Measurements from ENCODE around the gene PIBF1.
"Not testable (repeated sequence)": the region's sequence is repeated elsewhere in the genome, so short reads cannot be mapped to it uniquely, and the experiment has no call there.

The PIBF1 gene

GRCh38 chr13:72798817-72799216, 16.9 kb downstream of the PIBF1 start:
- Histone ChIP-seq H3K4me2 (ENCODE audit: low read length) (no peak overlapping the region), H3K4me1 (no peaks in the 10 kb centered on the region), H3K9ac (no peak overlapping the region), H2AFZ (no peak overlapping the region), H3K27ac (no peak overlapping the region), H3K79me2 (no peaks in the 10 kb centered on the region), H3K4me3 (ENCODE audit: low read depth, low read length) (no peak overlapping the region), H3K9me3 (ENCODE audit: control insufficient read depth, low read length) (no peaks in the 10 kb centered on the region), H3K36me3 (ENCODE audit: control insufficient read depth, insufficient read depth, low read length) (no peaks in the 10 kb centered on the region), H3K27me3 (ENCODE audit: control insufficient read depth, insufficient read depth, low read length) (no peaks in the 10 kb centered on the region)
- TF ChIP-seq CTCF (IDR thresholded peaks at IDR 0.05) = no peak

GRCh38 chr13:72804301-72804700, 22.4 kb downstream of the PIBF1 start:
- no peak overlapping the region for H3K27ac ChIP-seq
- no peak overlapping the region for H2AFZ ChIP-seq
- H3K79me2 ChIP-seq = no peaks in the 10 kb centered on the region
- no peaks in the 10 kb centered on the region for H3K27me3 ChIP-seq (ENCODE audit: control insufficient read depth, insufficient read depth, low read length)
- no peaks in the 10 kb centered on the region for H3K36me3 ChIP-seq (ENCODE audit: control insufficient read depth, insufficient read depth, low read length)
- H3K4me3 ChIP-seq (ENCODE audit: low read depth, low read length) = no peak overlapping the region
- TF ChIP-seq CTCF (IDR thresholded peaks at IDR 0.05) = no peak
- H3K9ac ChIP-seq = no peak overlapping the region
- H3K4me1 ChIP-seq = no peaks in the 10 kb centered on the region
- no peaks in the 10 kb centered on the region for H3K9me3 ChIP-seq (ENCODE audit: control insufficient read depth, low read length)
- no peak overlapping the region for H3K4me2 ChIP-seq (ENCODE audit: low read length)

GRCh38 chr13:72805676-72806346, 23.9 kb downstream of the PIBF1 start:
- H3K4me3 ChIP-seq (ENCODE audit: low read depth, low read length) = no peak overlapping the region
- no peaks in the 10 kb centered on the region for H3K9me3 ChIP-seq (ENCODE audit: control insufficient read depth, low read length)
- no peak overlapping the region for H3K27ac ChIP-seq
- H3K36me3 ChIP-seq (ENCODE audit: control insufficient read depth, insufficient read depth, low read length) = no peaks in the 10 kb centered on the region
- H3K4me2 ChIP-seq (ENCODE audit: low read length) = no peak overlapping the region
- no peak overlapping the region for H2AFZ ChIP-seq
- no peaks in the 10 kb centered on the region for H3K79me2 ChIP-seq
- H3K9ac ChIP-seq = no peak overlapping the region
- no peaks in the 10 kb centered on the region for H3K4me1 ChIP-seq
- H3K27me3 ChIP-seq (ENCODE audit: control insufficient read depth, insufficient read depth, low read length) = no peaks in the 10 kb centered on the region
- no peak for TF ChIP-seq CTCF (IDR thresholded peaks at IDR 0.05)

- H3K9ac ChIP-seq; H3K4me3 ChIP-seq (ENCODE audit: low read depth, low read length); H3K4me2 ChIP-seq (ENCODE audit: low read length); H3K27me3 ChIP-seq (ENCODE audit: control insufficient read depth, insufficient read depth, low read length); H3K36me3 ChIP-seq (ENCODE audit: control insufficient read depth, insufficient read depth, low read length); H3K79me2 ChIP-seq; H3K4me1 ChIP-seq; H3K27ac ChIP-seq; H2AFZ ChIP-seq; H3K9me3 ChIP-seq (ENCODE audit: control insufficient read depth, low read length): not testable (repeated sequence)
Measured at GRCh38 chr13:72806514-72806913, 24.6 kb downstream of the PIBF1 start.

- Histone ChIP-seq H3K9me3 (ENCODE audit: control insufficient read depth, low read length) (no peaks in the 10 kb centered on the region), H3K4me1 (no peaks in the 10 kb centered on the region), H3K4me2 (ENCODE audit: low read length) (no peak overlapping the region), H3K79me2 (no peaks in the 10 kb centered on the region), H3K4me3 (ENCODE audit: low read depth, low read length) (no peak overlapping the region), H3K36me3 (ENCODE audit: control insufficient read depth, insufficient read depth, low read length) (no peaks in the 10 kb centered on the region), H3K27ac (no peak overlapping the region), H2AFZ (no peak overlapping the region), H3K9ac (no peak overlapping the region), H3K27me3 (ENCODE audit: control insufficient read depth, insufficient read depth, low read length) (no peaks in the 10 kb centered on the region)
- TF ChIP-seq CTCF (IDR thresholded peaks at IDR 0.05) = peak; percentile 38
Measured at GRCh38 chr13:72808917-72809500, 27.1 kb downstream of the PIBF1 start.

All from parathyroid adenoma (tissue), 2 donors.